ENCODE data around the gene ARID1B.

DNA sequence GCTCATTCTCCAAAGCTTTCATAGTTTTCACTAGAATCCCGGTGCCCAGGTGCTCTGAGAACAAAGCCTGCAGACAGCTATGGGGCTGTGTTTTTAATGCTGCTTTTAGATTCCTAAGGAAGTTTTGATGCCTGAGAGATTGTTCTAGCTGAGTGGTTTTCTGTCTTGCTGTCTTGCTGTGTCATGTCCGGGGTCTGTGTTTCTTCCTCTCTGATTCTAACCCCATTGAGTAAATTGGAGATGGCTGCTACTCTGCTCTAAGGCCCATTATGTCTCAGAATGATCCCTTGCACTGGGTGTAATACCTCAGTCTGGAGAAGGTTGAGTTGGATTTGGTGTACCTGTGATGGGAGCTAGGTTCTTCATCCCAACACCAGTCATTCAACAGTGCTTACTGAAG lies 63.4 kb downstream of the ARID1B start:
- TF ChIP-seq, protein P1, sequence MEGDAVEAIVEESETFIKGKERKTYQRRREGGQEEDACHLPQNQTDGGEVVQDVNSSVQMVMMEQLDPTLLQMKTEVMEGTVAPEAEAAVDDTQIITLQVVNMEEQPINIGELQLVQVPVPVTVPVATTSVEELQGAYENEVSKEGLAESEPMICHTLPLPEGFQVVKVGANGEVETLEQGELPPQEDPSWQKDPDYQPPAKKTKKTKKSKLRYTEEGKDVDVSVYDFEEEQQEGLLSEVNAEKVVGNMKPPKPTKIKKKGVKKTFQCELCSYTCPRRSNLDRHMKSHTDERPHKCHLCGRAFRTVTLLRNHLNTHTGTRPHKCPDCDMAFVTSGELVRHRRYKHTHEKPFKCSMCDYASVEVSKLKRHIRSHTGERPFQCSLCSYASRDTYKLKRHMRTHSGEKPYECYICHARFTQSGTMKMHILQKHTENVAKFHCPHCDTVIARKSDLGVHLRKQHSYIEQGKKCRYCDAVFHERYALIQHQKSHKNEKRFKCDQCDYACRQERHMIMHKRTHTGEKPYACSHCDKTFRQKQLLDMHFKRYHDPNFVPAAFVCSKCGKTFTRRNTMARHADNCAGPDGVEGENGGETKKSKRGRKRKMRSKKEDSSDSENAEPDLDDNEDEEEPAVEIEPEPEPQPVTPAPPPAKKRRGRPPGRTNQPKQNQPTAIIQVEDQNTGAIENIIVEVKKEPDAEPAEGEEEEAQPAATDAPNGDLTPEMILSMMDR (IDR thresholded peaks at IDR 0.05; ENCODE audit: borderline replicate concordance, extremely low read depth, low read length, poor library complexity, severe bottlenecking) = no peak
- TF ChIP-seq EZH2 (IDR thresholded peaks at IDR 0.05; ENCODE audit: borderline replicate concordance, low read depth, low read length, severe bottlenecking) = no peak

Data from DND-41 (cell line).